IMR-90 (cell line): ENCODE measurements around the gene CELF5.

Experiments used
- BHLHE40 ChIP-seq: fragments of 150-350 bp; IDR thresholded peaks from 2 replicates; pipeline ENCODE4 v1.6.1; 2016; ENCODE audit warnings: mild to moderate bottlenecking, low read depth, low read length
- CEBPB ChIP-seq: IDR thresholded peaks from 2 replicates; pipeline ENCODE4 v1.6.1; 2012; ENCODE audit warnings: low read depth, low read length, improper control_type of control experiment
- CTCF ChIP-seq: conservative IDR thresholded peaks from 2 replicates; pipeline ENCODE4 v1.5.1; 2012; ENCODE audit warnings: mild to moderate bottlenecking, low read depth, low read length, improper control_type of control experiment
- ELK1 ChIP-seq: fragments of 150-350 bp; IDR thresholded peaks from 2 replicates; pipeline ENCODE4 v1.6.1; 2016; ENCODE audit warnings: low read depth, mild to moderate bottlenecking, low read length, moderate library complexity, borderline replicate concordance
- MAZ ChIP-seq: IDR thresholded peaks from 2 replicates; pipeline ENCODE4 v1.6.1; 2012; ENCODE audit warnings: low read depth, mild to moderate bottlenecking, low read length, improper control_type of control experiment, moderate library complexity, borderline replicate concordance
- POLR2A ChIP-seq: IDR thresholded peaks from 2 replicates; pipeline ENCODE4 v1.6.1; 2012; ENCODE audit warnings: mild to moderate bottlenecking, low read depth, low read length
- RAD21 ChIP-seq: IDR thresholded peaks from 2 replicates; pipeline ENCODE4 v1.6.1; 2012; ENCODE audit warnings: low read length, improper control_type of control experiment
- SMC3 ChIP-seq: fragments of 150-350 bp; IDR thresholded peaks from 2 replicates; pipeline ENCODE4 v1.6.1; 2016; ENCODE audit warnings: low read depth, mild to moderate bottlenecking, antibody characterized with exemption, low read length, moderate library complexity

- TF ChIP-seq CTCF (no peak), POLR2A (no peak), RAD21 (no peak), MAZ (no peak), CEBPB (no peak), SMC3 (no peak), ELK1 (no peak), BHLHE40 (no peak)
These were observed 57.7 kb downstream of the CELF5 start for GRCh38 chr19:3282155-3282554.
